ENCODE data around the gene NDRG3.

NDRG3 gene

DNA sequence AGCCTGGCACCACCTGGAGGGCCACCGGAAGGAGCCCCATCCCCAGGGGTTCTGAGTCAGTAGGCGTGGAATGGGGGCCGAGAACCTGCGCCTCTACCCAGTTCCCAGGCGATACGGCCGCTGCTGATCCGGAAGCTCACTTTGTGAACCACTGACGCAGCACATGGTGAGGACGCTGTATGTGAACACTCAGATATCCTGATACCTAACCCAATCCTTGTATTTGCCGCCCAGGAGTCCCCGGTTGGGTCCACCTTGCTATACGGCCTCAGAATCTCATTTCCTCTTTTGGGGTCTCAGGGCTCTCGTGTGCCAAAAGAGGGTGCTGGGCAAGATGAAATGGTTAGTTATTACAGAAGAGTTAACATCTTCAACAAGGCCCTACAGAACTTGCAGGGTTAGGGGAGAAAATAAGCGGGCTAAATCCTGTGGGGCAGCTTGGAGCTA is 140.9 kb downstream of the NDRG3 start:
- DNase-seq = peak; percentile 66
